ENCODE results near the gene ST6GAL1. TPM values are rescaled to one million over a fixed set of nuclear protein-coding genes. Genes with fewer than 3 reads are reported as not detected.

The ST6GAL1 gene
- total RNA-seq, 2 experiments from 2014 or later = 84.6 to 99.2 TPM

DNA sequence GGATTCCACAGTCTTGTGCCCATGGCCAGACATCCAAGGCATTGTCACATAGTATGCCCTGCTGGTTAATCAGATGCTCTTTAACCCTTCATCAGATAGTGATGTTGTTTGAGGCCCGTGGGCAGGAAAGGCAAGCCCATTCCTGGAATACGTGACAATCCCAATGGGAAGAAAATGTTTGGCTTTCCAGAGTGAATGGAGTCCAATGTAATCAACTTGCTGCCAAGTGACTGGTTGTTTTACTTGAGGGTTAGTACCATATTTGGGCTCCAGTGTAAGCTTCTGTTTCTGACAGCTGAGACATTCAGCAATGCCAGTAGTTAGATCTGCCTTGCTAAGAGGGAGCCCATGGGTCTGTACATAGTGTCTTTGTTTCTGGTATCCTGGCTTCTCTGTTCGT, 177.7 kb downstream of the ST6GAL1 start:
- Mint-ChIP-seq H3K27ac (no peak overlapping the region), H3K36me3 (ENCODE audit: low read depth) (no peaks in the 10 kb centered on the region), H3K9me3 (no peaks in the 10 kb centered on the region), H3K4me3 (no peak overlapping the region), H3K27me3 (no peaks in the 10 kb centered on the region), H3K4me1 (ENCODE audit: low read depth) (peaks cover 3% of the 10 kb centered on the region)
- ChIA-PET CTCF (interaction anchor here (1.2 kb wide), 1 partner anchor 57 kb away, joined by 5 read pairs; no protein-coding TSS in a partner anchor), POLR2A (no interaction called here)
- DNase-seq (no peak), ATAC-seq (no peak)
- TF ChIP-seq, protein P1, sequence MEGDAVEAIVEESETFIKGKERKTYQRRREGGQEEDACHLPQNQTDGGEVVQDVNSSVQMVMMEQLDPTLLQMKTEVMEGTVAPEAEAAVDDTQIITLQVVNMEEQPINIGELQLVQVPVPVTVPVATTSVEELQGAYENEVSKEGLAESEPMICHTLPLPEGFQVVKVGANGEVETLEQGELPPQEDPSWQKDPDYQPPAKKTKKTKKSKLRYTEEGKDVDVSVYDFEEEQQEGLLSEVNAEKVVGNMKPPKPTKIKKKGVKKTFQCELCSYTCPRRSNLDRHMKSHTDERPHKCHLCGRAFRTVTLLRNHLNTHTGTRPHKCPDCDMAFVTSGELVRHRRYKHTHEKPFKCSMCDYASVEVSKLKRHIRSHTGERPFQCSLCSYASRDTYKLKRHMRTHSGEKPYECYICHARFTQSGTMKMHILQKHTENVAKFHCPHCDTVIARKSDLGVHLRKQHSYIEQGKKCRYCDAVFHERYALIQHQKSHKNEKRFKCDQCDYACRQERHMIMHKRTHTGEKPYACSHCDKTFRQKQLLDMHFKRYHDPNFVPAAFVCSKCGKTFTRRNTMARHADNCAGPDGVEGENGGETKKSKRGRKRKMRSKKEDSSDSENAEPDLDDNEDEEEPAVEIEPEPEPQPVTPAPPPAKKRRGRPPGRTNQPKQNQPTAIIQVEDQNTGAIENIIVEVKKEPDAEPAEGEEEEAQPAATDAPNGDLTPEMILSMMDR (IDR thresholded peaks at IDR 0.05) = no peak
- intact Hi-C loops (cut with micrococcal nuclease) = no loop called here

DNA sequence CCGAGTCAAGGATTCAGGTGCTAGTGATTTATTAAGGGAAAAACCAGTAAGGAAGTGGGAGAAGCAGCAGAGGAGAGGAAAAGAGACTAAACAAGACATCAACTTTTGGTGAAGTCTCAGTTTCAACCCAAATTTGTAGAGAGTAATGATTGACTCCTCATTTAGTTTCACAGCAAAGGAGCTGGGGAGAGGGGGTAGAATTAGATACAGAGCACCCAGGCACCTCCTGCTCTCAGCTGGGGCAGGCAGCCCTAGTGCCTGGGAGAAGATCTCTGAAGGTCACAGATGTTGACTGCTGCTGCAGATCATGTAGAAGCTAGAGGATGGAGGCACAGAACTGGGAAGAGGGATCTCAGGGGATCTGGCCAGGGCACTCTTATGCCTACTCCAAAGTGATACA, 179.8 kb downstream of the ST6GAL1 start:
- Mint-ChIP-seq H3K4me3 (no peak overlapping the region), H3K4me1 (ENCODE audit: low read depth) (peaks cover 7% of the 10 kb centered on the region), H3K27ac (no peak overlapping the region), H3K36me3 (ENCODE audit: low read depth) (no peaks in the 10 kb centered on the region), H3K9me3 (no peaks in the 10 kb centered on the region), H3K27me3 (no peaks in the 10 kb centered on the region)
- ATAC-seq (no peak), DNase-seq (no peak)
- intact Hi-C loops (cut with micrococcal nuclease) = loop anchor here (5.0 kb wide), 1 partner anchor 42 kb away; no protein-coding TSS in a partner anchor
- POLR2A ChIA-PET = no interaction called here
- CTCF ChIA-PET = interaction anchor here (0.6 to 1.9 kb wide), 5 partner anchors 9 to 261 kb away, joined by 3 to 9 read pairs (median 4); partner anchors contain the start of gene RPL39L
- TF ChIP-seq, protein P1 (IDR thresholded peaks at IDR 0.05) = no peak

DNA sequence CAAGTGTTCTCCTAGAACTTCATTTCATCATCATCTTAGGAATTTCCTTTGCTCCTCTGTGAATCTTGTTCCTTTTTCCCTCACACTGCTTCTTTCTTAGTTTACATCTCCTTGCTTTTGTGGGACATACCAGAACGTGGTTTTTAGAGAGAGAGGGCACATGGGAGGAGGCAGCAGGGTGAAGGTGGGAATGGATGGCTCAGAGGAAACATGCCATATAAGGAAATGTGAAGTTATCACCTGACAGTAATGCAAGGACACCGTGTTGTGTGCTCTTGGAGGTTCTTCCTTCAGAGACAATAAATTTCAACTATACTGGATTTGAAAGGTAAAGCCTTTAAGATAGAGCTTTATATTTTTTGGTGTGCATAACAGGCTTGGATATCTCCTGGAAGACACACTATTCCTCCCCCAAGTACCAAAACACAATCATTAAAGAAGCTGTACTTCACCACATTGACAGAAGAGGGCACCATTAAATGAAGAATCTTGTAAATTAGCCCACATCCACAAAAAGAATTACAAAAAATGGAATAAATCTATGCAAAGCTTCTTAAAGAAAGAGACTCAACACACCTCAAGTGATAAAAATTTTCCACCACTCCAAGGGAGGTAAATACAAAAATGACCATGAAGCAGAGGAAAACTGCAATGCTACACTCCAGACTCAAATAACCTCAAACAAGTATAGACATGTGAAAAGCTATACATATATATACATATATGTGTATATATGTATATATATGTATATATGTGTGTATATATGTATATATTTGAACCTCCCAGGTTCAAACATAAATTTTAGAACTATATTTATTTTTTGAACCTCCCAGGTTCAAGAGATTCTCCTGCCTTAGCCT, 182.8 kb downstream of the ST6GAL1 start:
- ATAC-seq = peak; percentile 66
- peaks cover 7% of the 10 kb centered on the region for H3K4me1 Mint-ChIP-seq (ENCODE audit: low read depth)
- ChIA-PET CTCF (interaction anchor here (0.7 to 5.1 kb wide), 47 partner anchors 10 to 523 kb away, joined by 3 to 166 read pairs (median 4); partner anchors contain the start of genes ADIPOQ and RPL39L), POLR2A (interaction anchor here (0.7 to 1.9 kb wide), 5 partner anchors 12 to 47 kb away, joined by 3 to 8 read pairs (median 4); partner anchors contain the start of gene RPL39L)
- DNase-seq = no peak
- no peaks in the 10 kb centered on the region for H3K9me3 Mint-ChIP-seq
- H3K27ac Mint-ChIP-seq = no peak overlapping the region
- H3K27me3 Mint-ChIP-seq = no peaks in the 10 kb centered on the region
- intact Hi-C loops (cut with micrococcal nuclease) = loop anchor here (1.0 to 5.0 kb wide), 2 partner anchors 39 to 52 kb away; no protein-coding TSS in a partner anchor
- H3K36me3 Mint-ChIP-seq (ENCODE audit: low read depth) = no peaks in the 10 kb centered on the region
- TF ChIP-seq, protein P1 (IDR thresholded peaks at IDR 0.05) = peak; percentile 80
- no peak overlapping the region for H3K4me3 Mint-ChIP-seq

DNA sequence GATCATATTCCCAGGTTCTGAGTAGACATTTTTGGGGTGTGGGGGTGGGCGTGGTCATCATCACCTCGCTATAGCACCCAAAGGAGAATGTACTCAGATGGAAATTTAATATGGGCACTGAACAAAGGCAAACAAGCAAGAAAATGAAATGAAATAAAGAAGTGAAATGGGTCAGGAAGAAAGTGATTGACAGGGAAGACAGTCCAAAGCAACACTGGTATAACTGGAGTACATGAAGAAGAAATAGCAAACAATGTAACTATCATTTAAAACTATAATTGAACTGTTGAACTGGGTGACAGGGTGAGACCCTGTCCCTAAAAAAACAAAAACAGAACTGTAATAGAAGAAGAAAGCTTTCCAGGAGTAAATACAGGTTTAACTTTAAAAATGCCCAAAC, 184.2 kb downstream of the ST6GAL1 start:
- H3K27me3 Mint-ChIP-seq = no peaks in the 10 kb centered on the region
- TF ChIP-seq, protein P1 (IDR thresholded peaks at IDR 0.05) = no peak
- no peaks in the 10 kb centered on the region for H3K36me3 Mint-ChIP-seq (ENCODE audit: low read depth)
- peaks cover 7% of the 10 kb centered on the region for H3K4me1 Mint-ChIP-seq (ENCODE audit: low read depth)
- no peak overlapping the region for H3K27ac Mint-ChIP-seq
- intact Hi-C loops (cut with micrococcal nuclease) = loop anchor here (5.0 kb wide), 1 partner anchor 38 kb away; no protein-coding TSS in a partner anchor
- CTCF ChIA-PET = interaction anchor here (0.8 to 5.1 kb wide), 7 partner anchors 12 to 258 kb away, joined by 3 to 166 read pairs (median 5); partner anchors contain the start of gene RPL39L
- no peak for ATAC-seq
- POLR2A ChIA-PET = interaction anchor here (1.9 kb wide), 1 partner anchor 24 kb away, joined by 8 read pairs; the partner anchor contains the start of gene RPL39L
- H3K4me3 Mint-ChIP-seq = no peak overlapping the region
- no peaks in the 10 kb centered on the region for H3K9me3 Mint-ChIP-seq
- DNase-seq = no peak

Data from activated CD8-positive, alpha-beta T cell treated with anti-CD3 and anti-CD28 coated beads for 36 hours (primary cell).